Choroid plexus epithelial cell (primary cell): ENCODE data around the gene MACROH2A2.
A peak's percentile ranks its signal among the peaks of the same experiment; 100 is the strongest.
"Not testable (repeated sequence)": the region's sequence is repeated elsewhere in the genome, so short reads cannot be mapped to it uniquely, and the experiment has no call there.

ENCODE experiments used
- DNase-seq: peaks from one replicate; pipeline ENCODE4 v3.0.0-alpha.2; 2010; ENCODE audit warnings: low read depth
- H3K4me3 ChIP-seq: 2 replicates; pipeline ENCODE4 v1.5.1; 2011; ENCODE audit warnings: low read depth, mild to moderate bottlenecking, control low read depth, low read length, moderate library complexity
- TF ChIP-seq, protein P1 (sequence below): conservative IDR thresholded peaks from 2 replicates; pipeline ENCODE4 v1.5.1; 2011; ENCODE audit warnings: low read depth, mild to moderate bottlenecking, control low read depth, inconsistent platforms, low read length, moderate library complexity

MACROH2A2 gene

DNA sequence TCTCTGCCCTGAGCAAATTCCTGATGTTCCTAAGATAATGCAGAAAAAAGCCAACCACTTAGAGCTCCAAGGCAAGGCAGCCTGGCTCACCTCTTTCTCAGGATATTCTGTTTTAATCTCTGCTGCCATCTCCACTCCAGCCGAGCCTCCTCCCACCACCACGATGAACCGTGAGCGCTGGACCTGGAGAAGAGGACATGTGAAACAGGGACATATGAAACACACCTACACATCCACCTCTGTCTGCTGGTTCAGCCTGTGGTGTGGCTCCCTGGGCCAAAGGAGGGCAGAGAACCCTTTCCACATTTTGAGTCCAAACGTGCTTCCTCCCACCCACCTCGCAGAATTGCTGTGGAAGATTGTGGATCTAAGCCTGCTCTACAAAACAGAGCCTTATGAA lies 67.8 kb downstream of the MACROH2A2 start:
- no peak for DNase-seq
- no peak overlapping the region for H3K4me3 ChIP-seq
- TF ChIP-seq, protein P1, sequence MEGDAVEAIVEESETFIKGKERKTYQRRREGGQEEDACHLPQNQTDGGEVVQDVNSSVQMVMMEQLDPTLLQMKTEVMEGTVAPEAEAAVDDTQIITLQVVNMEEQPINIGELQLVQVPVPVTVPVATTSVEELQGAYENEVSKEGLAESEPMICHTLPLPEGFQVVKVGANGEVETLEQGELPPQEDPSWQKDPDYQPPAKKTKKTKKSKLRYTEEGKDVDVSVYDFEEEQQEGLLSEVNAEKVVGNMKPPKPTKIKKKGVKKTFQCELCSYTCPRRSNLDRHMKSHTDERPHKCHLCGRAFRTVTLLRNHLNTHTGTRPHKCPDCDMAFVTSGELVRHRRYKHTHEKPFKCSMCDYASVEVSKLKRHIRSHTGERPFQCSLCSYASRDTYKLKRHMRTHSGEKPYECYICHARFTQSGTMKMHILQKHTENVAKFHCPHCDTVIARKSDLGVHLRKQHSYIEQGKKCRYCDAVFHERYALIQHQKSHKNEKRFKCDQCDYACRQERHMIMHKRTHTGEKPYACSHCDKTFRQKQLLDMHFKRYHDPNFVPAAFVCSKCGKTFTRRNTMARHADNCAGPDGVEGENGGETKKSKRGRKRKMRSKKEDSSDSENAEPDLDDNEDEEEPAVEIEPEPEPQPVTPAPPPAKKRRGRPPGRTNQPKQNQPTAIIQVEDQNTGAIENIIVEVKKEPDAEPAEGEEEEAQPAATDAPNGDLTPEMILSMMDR, result no peak

DNA sequence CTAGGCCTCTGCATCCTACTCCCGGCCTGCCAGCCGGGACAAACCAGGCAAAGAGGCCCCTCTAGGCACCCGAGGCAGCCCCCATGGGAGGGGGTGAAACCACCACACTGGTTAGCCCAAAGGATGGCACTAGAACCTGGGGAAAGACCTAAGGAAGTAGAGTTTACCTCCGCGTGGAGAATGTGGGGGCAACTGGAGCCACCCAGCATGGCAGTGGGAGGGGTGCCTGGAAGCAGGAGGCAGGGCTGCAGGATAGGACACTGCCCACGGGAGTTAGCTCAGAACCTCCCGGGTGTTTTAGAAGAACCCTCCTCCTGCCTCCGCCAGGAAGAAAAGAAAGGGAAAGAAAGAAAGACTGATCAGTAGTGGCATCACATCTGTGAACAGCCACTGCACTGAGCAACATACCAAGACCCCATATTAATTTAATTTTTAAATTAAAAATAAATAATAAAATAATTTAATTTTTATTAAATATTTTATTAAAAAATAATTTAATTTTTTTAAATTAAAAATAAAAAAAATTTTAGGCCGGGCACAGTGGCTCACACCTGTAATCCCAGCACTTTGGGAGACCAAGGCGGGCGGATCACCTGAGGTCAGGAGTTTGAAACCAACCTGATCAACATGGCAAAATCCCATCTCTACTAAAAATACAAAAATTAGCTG lies 68.8 kb downstream of the MACROH2A2 start:
- TF ChIP-seq, protein P1, result no peak
- no peak for DNase-seq
- no peak overlapping the region for H3K4me3 ChIP-seq

DNA sequence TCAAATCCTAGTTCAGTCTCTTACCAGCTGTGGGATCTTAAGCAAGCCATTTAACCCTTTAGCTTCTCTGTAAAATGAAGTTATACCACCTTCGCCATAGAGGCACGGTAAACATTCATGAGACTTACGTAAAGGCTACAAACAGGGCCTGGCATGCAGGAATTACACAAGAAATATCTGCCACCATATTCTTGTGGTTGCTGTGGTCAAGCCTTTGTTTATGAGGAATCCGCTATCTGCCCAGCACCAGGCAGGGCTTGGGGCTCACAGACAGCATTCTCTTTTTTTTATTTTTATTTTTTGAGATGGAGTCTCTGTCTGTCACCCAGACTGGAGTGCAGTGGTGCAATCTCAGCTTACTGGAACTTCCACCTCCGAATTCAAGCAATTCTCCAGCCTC lies 70.1 kb downstream of the MACROH2A2 start:
- peak; percentile 43 for DNase-seq
- TF ChIP-seq, protein P1, result no peak
- no peak overlapping the region for H3K4me3 ChIP-seq

DNA sequence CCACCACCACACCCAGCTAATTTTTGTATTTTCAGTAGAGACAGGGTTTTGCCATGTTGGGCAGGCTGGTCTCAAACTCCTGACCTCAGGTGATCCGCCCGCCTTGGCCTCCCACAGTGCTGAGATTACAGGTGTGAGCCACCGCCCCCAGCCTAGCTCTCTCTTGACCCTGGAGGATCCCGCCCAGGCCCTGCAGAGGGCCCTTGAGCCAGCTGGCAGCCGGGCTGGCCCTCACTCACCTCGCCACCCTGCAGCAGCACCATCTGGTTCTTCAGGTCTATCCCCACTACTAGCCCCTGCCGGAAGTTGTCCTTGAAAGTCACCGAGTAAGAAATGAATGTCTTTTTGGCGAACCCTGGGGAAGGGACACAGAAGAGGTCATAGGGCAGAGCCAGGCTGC lies 70.5 kb downstream of the MACROH2A2 start:
- DNase-seq, result not testable (repeated sequence)

DNA sequence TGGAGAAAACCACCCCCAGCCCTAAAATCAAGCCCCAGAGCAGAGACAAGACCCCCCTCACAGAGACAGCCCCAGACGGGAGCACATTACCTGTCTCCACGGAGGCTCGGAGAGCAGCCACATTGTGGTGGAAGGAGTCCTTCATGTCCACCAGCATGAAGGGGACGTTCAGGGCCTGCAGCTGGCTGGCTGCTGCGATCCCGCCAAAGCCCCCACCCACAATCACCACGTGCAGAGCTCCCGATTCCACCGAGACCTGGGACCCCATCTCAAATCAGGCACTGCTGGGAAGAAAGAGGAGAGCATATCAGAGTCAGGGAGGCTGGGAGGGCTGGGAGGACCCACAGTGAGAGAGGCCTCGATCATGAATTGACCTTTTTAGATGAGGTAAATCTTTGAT lies 71.2 kb downstream of the MACROH2A2 start:
- TF ChIP-seq, protein P1, result no peak
- H3K4me3 ChIP-seq, result no peak overlapping the region
- DNase-seq, result no peak

More for the DNA sequence above, 70.5 kb downstream of the MACROH2A2 start:
- not testable (repeated sequence) for H3K4me3 ChIP-seq

DNA sequence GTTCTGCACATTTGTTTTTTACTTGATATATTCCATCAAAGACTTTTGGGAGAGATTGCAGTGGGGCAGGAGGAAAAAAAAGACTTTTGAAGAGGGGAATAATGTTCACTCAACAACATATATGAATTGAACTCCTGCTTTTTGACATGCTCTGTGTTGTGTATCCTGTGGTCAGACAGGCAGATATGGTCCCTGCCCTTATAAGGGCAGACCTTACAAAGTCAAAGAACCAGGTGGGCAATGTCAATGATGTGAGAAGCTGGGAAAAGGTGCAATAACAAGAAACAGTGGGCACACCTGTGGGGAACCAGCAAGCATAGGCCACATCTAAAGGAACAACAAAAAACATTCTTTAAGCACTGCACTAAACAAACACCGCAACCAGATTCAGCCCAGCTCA lies 71.8 kb downstream of the MACROH2A2 start:
- no peak overlapping the region for H3K4me3 ChIP-seq
- TF ChIP-seq, protein P1, result no peak
- no peak for DNase-seq

DNA sequence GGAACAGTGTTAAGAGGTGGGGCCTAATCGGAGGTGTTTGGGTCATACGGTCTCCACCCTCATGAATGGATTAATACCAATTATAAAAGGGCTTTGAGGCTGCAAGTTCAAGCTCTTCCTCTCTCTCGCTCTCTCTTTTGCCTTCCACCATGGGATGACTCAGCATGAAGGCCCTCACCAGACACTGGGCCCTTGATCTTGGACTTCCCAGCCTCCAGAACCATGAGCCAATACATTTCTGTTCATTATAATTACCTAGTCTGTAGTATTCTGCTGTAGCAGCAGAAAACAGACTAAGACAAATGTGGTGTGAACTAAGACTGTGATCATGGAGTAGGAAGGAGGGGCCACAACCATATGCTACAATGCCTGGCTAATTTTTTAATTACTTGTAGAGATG lies 72.3 kb downstream of the MACROH2A2 start:
- no peak for DNase-seq
- H3K4me3 ChIP-seq, result no peak overlapping the region
- TF ChIP-seq, protein P1, result no peak
